Prostate gland (tissue), 2 donors: ENCODE data around the gene GSX2. TPM values are rescaled to one million over a fixed set of nuclear protein-coding genes. Genes with fewer than 3 reads are reported as not detected.

Experiments used
- DNase-seq: peaks from one replicate; pipeline ENCODE4 v3.0.0-alpha.2; 2019; ENCODE audit warnings: low spot score
- H3K27ac ChIP-seq, 2 donors: fragments of 200-600 bp; sonication (generic); 2 replicates each; pipeline ENCODE4 v1.5.1; 2017 to 2019
- H3K27me3 ChIP-seq: fragments of 200-600 bp; sonication (generic); replicated peaks from 2 replicates; pipeline ENCODE4 v1.5.1; 2019; ENCODE audit not compliant: insufficient read depth
- H3K36me3 ChIP-seq, 2 donors: fragments of 200-600 bp; sonication (generic); 1 replicate in 1 of 2; 2 replicates in 1 of 2; pipeline versions ENCODE4 v1.5.1 to v1.8.1; 2017 to 2019
- H3K4me1 ChIP-seq: fragments of 200-600 bp; sonication (generic); replicated peaks from 2 replicates; pipeline ENCODE4 v1.5.1; 2019
- H3K4me3 ChIP-seq, 2 donors: fragments of 200-600 bp; sonication (generic); 2 replicates each; pipeline ENCODE4 v1.5.1; 2017 to 2019
- H3K9me3 ChIP-seq: fragments of 200-600 bp; sonication (generic); 2 replicates; pipeline ENCODE4 v1.5.1; 2017
- CTCF ChIP-seq, 4 experiments: fragments of 200-600 bp in 2 of 4; fragments of 450-650 bp in 2 of 4; sonication (generic) in 2 of 4; IDR thresholded peaks; 1 replicate in 3 of 4; 2 replicates in 1 of 4; pipeline ENCODE4 v1.5.1; 2016 to 2019; ENCODE audit warnings: antibody characterized with exemption in 4 of 4, mild to moderate bottlenecking in 2 of 4, moderate library complexity in 2 of 4
- POLR2A ChIP-seq: fragments of 450-650 bp; IDR thresholded peaks from one replicate; pipeline ENCODE4 v1.6.1; 2016; ENCODE audit warnings: antibody characterized with exemption, mild to moderate bottlenecking
- POLR2AphosphoS5 ChIP-seq: sonication (generic); formaldehyde crosslinking; IDR thresholded peaks from one replicate; pipeline ENCODE4 v1.6.1; 2017; ENCODE audit warnings: antibody characterized with exemption
- WGBS: methylation state at CpG from one replicate; pipeline ENCODE4 v1.1.5; 2018; 5-methylcytosine and 5-hydroxymethylcytosine counted together
- intact Hi-C: fragments of 100-400 bp; cut with DNase I; formaldehyde crosslinking; loops from one replicate; pipeline ENCODE4 v1.14.2; 2022
- total RNA-seq, 2 donors: library from RNA; depleted of rRNA; stranded (reverse); fragments of >200 nt; gene quantifications; one replicate each; pipeline ENCODE4 v1.1.0, GENCODE V29; 2016

The GSX2 gene
- total RNA-seq, 2 donors from 2014 or later: not detected

GRCh38 chr4:54074381-54074780 lies 25.6 kb upstream of the GSX2 start:
- intact Hi-C loops: no loop called here
- Histone ChIP-seq H3K36me3 (no peaks in the 10 kb centered on the region), H3K9me3 (no peaks in the 10 kb centered on the region), H3K4me3 (no peak overlapping the region), H3K27ac (no peak overlapping the region), H3K4me1 (no peaks in the 10 kb centered on the region), H3K27me3 (no peaks in the 10 kb centered on the region)
- DNase-seq: no peak
- no peak for TF ChIP-seq CTCF (IDR thresholded peaks at IDR 0.05)
- no peak for TF ChIP-seq POLR2A
- no peak for TF ChIP-seq POLR2AphosphoS5

GRCh38 chr4:54076673-54077072 lies 23.3 kb upstream of the GSX2 start:
- H3K27ac ChIP-seq: no peak overlapping the region
- H3K4me1 ChIP-seq: no peaks in the 10 kb centered on the region
- no peaks in the 10 kb centered on the region for H3K27me3 ChIP-seq
- H3K36me3 ChIP-seq: no peaks in the 10 kb centered on the region
- intact Hi-C loops: no loop called here
- no peak for DNase-seq
- no peaks in the 10 kb centered on the region for H3K9me3 ChIP-seq
- no peak overlapping the region for H3K4me3 ChIP-seq
- TF ChIP-seq CTCF (IDR thresholded peaks at IDR 0.05) (no peak), POLR2A (no peak), POLR2AphosphoS5 (no peak)

- no peaks in the 10 kb centered on the region for H3K27me3 ChIP-seq
- H3K36me3 ChIP-seq: no peaks in the 10 kb centered on the region
- H3K4me1 ChIP-seq: no peaks in the 10 kb centered on the region
- H3K27ac ChIP-seq: no peak overlapping the region
- H3K4me3 ChIP-seq: no peak overlapping the region
- TF ChIP-seq CTCF (IDR thresholded peaks at IDR 0.05): no peak
- TF ChIP-seq POLR2A: no peak
- no peak for TF ChIP-seq POLR2AphosphoS5
- intact Hi-C loops: no loop called here
- no peaks in the 10 kb centered on the region for H3K9me3 ChIP-seq
- no peak for DNase-seq
- 93% methylated on average over 1 of the region's 1 CpG for WGBS
Measured at GRCh38 chr4:54077812-54078211, 22.2 kb upstream of the GSX2 start.

- TF ChIP-seq POLR2A (no peak), POLR2AphosphoS5 (no peak)
- Histone ChIP-seq H3K4me1 (no peaks in the 10 kb centered on the region), H3K4me3 (no peak overlapping the region), H3K27me3 (no peaks in the 10 kb centered on the region), H3K27ac (no peak overlapping the region), H3K36me3 (no peaks in the 10 kb centered on the region), H3K9me3 (no peaks in the 10 kb centered on the region)
- intact Hi-C loops: no loop called here
- DNase-seq: no peak
- 65% methylated on average over 1 of the region's 1 CpG for WGBS
Measured at GRCh38 chr4:54082168-54082567, 17.8 kb upstream of the GSX2 start.

- DNase-seq: no peak
- WGBS: 87% methylated on average over 3 of the region's 3 CpGs
- no peak for TF ChIP-seq POLR2A
- intact Hi-C loops: no loop called here
- Histone ChIP-seq H3K36me3 (no peaks in the 10 kb centered on the region), H3K4me1 (no peaks in the 10 kb centered on the region), H3K4me3 (no peak overlapping the region), H3K27ac (no peak overlapping the region), H3K9me3 (no peaks in the 10 kb centered on the region), H3K27me3 (no peaks in the 10 kb centered on the region)
Measured at GRCh38 chr4:54085284-54085683, 14.7 kb upstream of the GSX2 start.

- no peaks in the 10 kb centered on the region for H3K4me1 ChIP-seq
- no peak for DNase-seq
- WGBS: 96% methylated on average over 1 of the region's 1 CpG
- no peaks in the 10 kb centered on the region for H3K9me3 ChIP-seq
- no peak for TF ChIP-seq POLR2A
- no peak for TF ChIP-seq CTCF (IDR thresholded peaks at IDR 0.05)
- no peak for TF ChIP-seq POLR2AphosphoS5
- intact Hi-C loops: no loop called here
- H3K4me3 ChIP-seq: no peak overlapping the region
- H3K27ac ChIP-seq: no peak overlapping the region
- H3K27me3 ChIP-seq: peaks cover 12% of the 10 kb centered on the region
- no peaks in the 10 kb centered on the region for H3K36me3 ChIP-seq
Measured at GRCh38 chr4:54089875-54090274, 10.1 kb upstream of the GSX2 start.
